ENCODE results near the gene ZSCAN29. TPM values are rescaled to one million over a fixed set of nuclear protein-coding genes. Genes with fewer than 3 reads are reported as not detected.

ZSCAN29 gene
- polyA plus RNA-seq, 1 of the 3 experiments (the other 2 are of a cell fraction), result 5.7 TPM

GRCh38 chr15:43346305-43346704 is 24.5 kb downstream of the ZSCAN29 start:
- no peaks in the 10 kb centered on the region for H3K79me2 ChIP-seq (ENCODE audit: insufficient read depth)
- H3K4me1 ChIP-seq (ENCODE audit: control insufficient read depth in 1 of 2, insufficient read depth in 2 of 2, low read depth in 1 of 2, low read length in 1 of 2), result no peaks in the 10 kb centered on the region
- no peaks in the 10 kb centered on the region for H3K27me3 ChIP-seq (ENCODE audit: insufficient read depth)
- POLR2A ChIA-PET, result no interaction called here
- no peak overlapping the region for H3K27ac ChIP-seq (ENCODE audit: low read depth in 2 of 2, low read length in 1 of 2)
- H3K9ac ChIP-seq, result no peak overlapping the region
- no peaks in the 10 kb centered on the region for H3K9me2 ChIP-seq
- 88% methylated on average over 2 of the region's 2 CpGs for WGBS (ENCODE audit: low lambda C conversion rate)
- H2AFZ ChIP-seq (ENCODE audit: low read depth), result no peak overlapping the region
- CTCF ChIA-PET, result interaction anchor here (1.5 kb wide), 1 partner anchor 10 kb away, joined by 6 read pairs; no protein-coding TSS in a partner anchor
- TF ChIP-seq USF2 (IDR thresholded peaks at IDR 0.05; ENCODE audit: borderline replicate concordance, low read depth, low read length) (no peak), TCF12 (IDR thresholded peaks at IDR 0.05) (no peak), NFIC (IDR thresholded peaks at IDR 0.05; ENCODE audit: borderline replicate concordance) (no peak), RXRA (IDR thresholded peaks at IDR 0.05; ENCODE audit: borderline replicate concordance, low read depth) (no peak), RCOR1 (IDR thresholded peaks at IDR 0.05; ENCODE audit: low read length) (no peak), POLR2AphosphoS5 (IDR thresholded peaks at IDR 0.05; ENCODE audit: low read depth, low read length) (no peak), GABPA (IDR thresholded peaks at IDR 0.05; ENCODE audit: low read depth) (no peak), SMC3 (IDR thresholded peaks at IDR 0.05; ENCODE audit: low read depth, low read length) (no peak), PBX3 (IDR thresholded peaks at IDR 0.05) (no peak), ZBTB33 (IDR thresholded peaks at IDR 0.05; ENCODE audit: borderline replicate concordance, low read depth) (no peak), MAX (IDR thresholded peaks at IDR 0.05; ENCODE audit: low read depth) (no peak), SIN3A (IDR thresholded peaks at IDR 0.05; ENCODE audit: borderline replicate concordance, low read depth, low read length) (no peak), MEF2A (IDR thresholded peaks at IDR 0.05; ENCODE audit: borderline replicate concordance, low read depth) (no peak), USF1 (IDR thresholded peaks at IDR 0.05; ENCODE audit: borderline replicate concordance, low read depth) (no peak), FOSL2 (IDR thresholded peaks at IDR 0.05; ENCODE audit: borderline replicate concordance, low read depth) (no peak), REST (IDR thresholded peaks at IDR 0.05; ENCODE audit: low read depth, low read length) (no peak), NRF1 (IDR thresholded peaks at IDR 0.05; ENCODE audit: low read depth, low read length) (no peak)
- no peak overlapping the region for H3K4me2 ChIP-seq
- DNase-seq, result no peak
- H3K9me3 ChIP-seq, result no peaks in the 10 kb centered on the region
- no peaks in the 10 kb centered on the region for H4K20me1 ChIP-seq (ENCODE audit: insufficient read depth)
- no peaks in the 10 kb centered on the region for H3F3A ChIP-seq (replicated peaks; ENCODE audit: insufficient read depth)
- peaks cover 47 to 61% of the 10 kb centered on the region in 2 experiments for H3K36me3 ChIP-seq (replicated peaks in 1 of 2; ENCODE audit: control insufficient read depth in 1 of 2, insufficient read depth in 2 of 2, low read length in 1 of 2)
- no peak overlapping the region for H3K4me3 ChIP-seq (ENCODE audit: low read depth in 2 of 2, low read length in 1 of 2)
